Right lobe of liver (tissue), 6 donors: ENCODE measurements around the gene HOXD1. TPM values are rescaled to one million over a fixed set of nuclear protein-coding genes. Genes with fewer than 3 reads are reported as not detected.

Source experiments
- ATAC-seq, 4 donors: fragments of 200-7000 bp; cut with Tn5 transposase; one replicate each; pipeline ENCODE4 v1.9.1; 2020; ENCODE audit warnings: mild to moderate bottlenecking in 4 of 4, moderate library complexity in 4 of 4
- DNase-seq, 3 donors: peaks; one replicate each; pipeline ENCODE4 v3.0.0-alpha.2; 2020
- H3K27ac ChIP-seq, 3 donors: fragments of 200-600 bp; one replicate each; pipeline ENCODE4 v1.8.0; 2022
- H3K27me3 ChIP-seq, 2 donors: fragments of 200-600 bp; one replicate each; pipeline ENCODE4 v1.8.0; 2022
- H3K36me3 ChIP-seq, 4 donors: fragments of 200-600 bp; sonication (generic) in 1 of 4; one replicate each; pipeline versions ENCODE4 v1.5.1 to v1.8.0; 2017 to 2022; ENCODE audit warnings: control low read depth in 1 of 4
- H3K4me1 ChIP-seq, 4 donors: fragments of 200-600 bp; sonication (generic) in 1 of 4; one replicate each; pipeline versions ENCODE4 v1.5.1 to v1.8.0; 2017 to 2022; ENCODE audit warnings: control low read depth in 1 of 4
- H3K4me3 ChIP-seq, 3 donors: fragments of 200-600 bp; one replicate each; pipeline ENCODE4 v1.8.0; 2022
- H3K9me3 ChIP-seq, 4 donors: fragments of 200-600 bp; sonication (generic) in 1 of 4; one replicate each; pipeline versions ENCODE4 v1.5.1 to v1.8.0; 2017 to 2022; ENCODE audit warnings: control low read depth in 1 of 4
- POLR2A ChIP-seq: fragments of 450-650 bp; IDR thresholded peaks from one replicate; pipeline ENCODE4 v1.6.1; 2017; ENCODE audit warnings: antibody characterized with exemption, mild to moderate bottlenecking
- WGBS: methylation state at CpG from one replicate; pipeline ENCODE4 v1.1.6; 2018; ENCODE audit warnings: low coverage, low lambda C conversion rate; ENCODE audit not compliant: insufficient coverage; ENCODE audit errors: missing lambda C conversion rate; 5-methylcytosine and 5-hydroxymethylcytosine counted together
- intact Hi-C, 2 donors: fragments of 100-400 bp; cut with DNase I; formaldehyde crosslinking; loops; one replicate each; pipeline versions ENCODE4 v1.11.2 to v1.14.1; 2022
- microRNA counts: library from miRNA; unstranded; fragments of <30 nt; microRNA quantifications from one replicate; lab custom pipeline; 2016
- microRNA-seq, 2 donors: library from miRNA; unstranded; fragments of <30 nt; microRNA quantifications; one replicate each; pipeline ENCODE4, GENCODE V29; 2019 to 2020
- small RNA-seq, 2 experiments: library from RNA; depleted of rRNA; stranded (forward); fragments of <200 nt; gene quantifications; one replicate each; pipeline ENCODE3, GENCODE V24; 2016
- total RNA-seq, 6 experiments: library from RNA; depleted of rRNA in 2 of 6; stranded (reverse); fragments of >200 nt in 2 of 6; fragmentation: NEBNext Ultra II Directional in 3 of 6; extraction: Animal tissue kit (Norgen Biotek cat#: 25700) in 3 of 6; gene quantifications; one replicate each; pipeline versions ENCODE4 v1.1.0 to v1.2.4, GENCODE V29; 2016 to 2023
- donor health status: DM: no; HTN: yes; CAD: no.
- donor health status: DM: no; HTN: no; CAD: no.
- donor health status: DM: no; HTN: no; CAD: no.
- donor health status: DM: no; HTN: yes; CAD: no.
- donor health status: DM: no; HTN: yes; CAD: no.

Gene HOXD1
- total RNA-seq, 6 experiments from 2014 or later = not detected

- TF ChIP-seq POLR2A = no peak
- H3K27ac ChIP-seq = no peak overlapping the region
- intact Hi-C loops = no loop called here
- ATAC-seq = no peak
- H3K27me3 ChIP-seq = no peaks in the 10 kb centered on the region
- no peak for DNase-seq
- H3K4me1 ChIP-seq = no peaks in the 10 kb centered on the region
- no peak overlapping the region for H3K4me3 ChIP-seq
- no peaks in the 10 kb centered on the region for H3K36me3 ChIP-seq
- H3K9me3 ChIP-seq = no peaks in the 10 kb centered on the region
- 47% methylated on average over 1 of the region's 1 CpG for WGBS
Observed at GRCh38 chr2:176240301-176240700, 51.8 kb downstream of the HOXD1 start.

MicroRNAs encoded within 50 kb of the gene (microRNA counts, 767-probe panel; counts per million panel counts)
- microRNA hsa-miR-10b-5p (lab: Ali Mortazavi, UCI) = 237 counts per million

Small RNA genes within 50 kb of the gene (microRNA-seq; reads per million reads assigned to microRNA genes)
- gene MIR10B = 153 to 316 reads per million in 2 donors

Small RNA genes within 50 kb of the gene (small RNA-seq; reads per million reads assigned to genes)
- gene MIR10B = 2,584 to 4,957 reads per million in 2 experiments

Other genes with a start within 250 kb of the HOXD1 start
- gene LNPK, start 186.4 kb upstream of the HOXD1 start, total RNA-seq = 10 to 100 TPM; 12.9 to 30.7 (median 22.2) TPM
- not detected for gene EVX2, start 104.7 kb upstream of the HOXD1 start, total RNA-seq
- gene HOXD13, start 95.9 kb upstream of the HOXD1 start, total RNA-seq = not detected
- not detected for gene HOXD12, start 88.9 kb upstream of the HOXD1 start, total RNA-seq
- not detected for gene HOXD11, start 81.4 kb upstream of the HOXD1 start, total RNA-seq
- gene HOXD10, start 71.9 kb upstream of the HOXD1 start, total RNA-seq = not detected
- gene HOXD9, start 65.9 kb upstream of the HOXD1 start, total RNA-seq = under 1 TPM in 1 of 6 experiments, not detected in 5; 0.25 TPM
- under 1 TPM in 1 of 6 experiments, not detected in 5; 0.74 TPM for gene HOXD8, start 59.0 kb upstream of the HOXD1 start, total RNA-seq
- not detected for gene HOXD4, start 37.1 kb upstream of the HOXD1 start, total RNA-seq
- gene HOXD3, start 31.4 kb upstream of the HOXD1 start, total RNA-seq = not detected
- 10 to 100 TPM in 4 of 6 experiments, 1 to 10 TPM in 2; 7.7 to 29.3 (median 11.1) TPM for gene MTX2, start 80.8 kb downstream of the HOXD1 start, total RNA-seq